ENCODE results near the gene CTAG1B.
"Not testable (repeated sequence)": the region's sequence is repeated elsewhere in the genome, so short reads cannot be mapped to it uniquely, and the experiment has no call there.

Gene CTAG1B

DNA sequence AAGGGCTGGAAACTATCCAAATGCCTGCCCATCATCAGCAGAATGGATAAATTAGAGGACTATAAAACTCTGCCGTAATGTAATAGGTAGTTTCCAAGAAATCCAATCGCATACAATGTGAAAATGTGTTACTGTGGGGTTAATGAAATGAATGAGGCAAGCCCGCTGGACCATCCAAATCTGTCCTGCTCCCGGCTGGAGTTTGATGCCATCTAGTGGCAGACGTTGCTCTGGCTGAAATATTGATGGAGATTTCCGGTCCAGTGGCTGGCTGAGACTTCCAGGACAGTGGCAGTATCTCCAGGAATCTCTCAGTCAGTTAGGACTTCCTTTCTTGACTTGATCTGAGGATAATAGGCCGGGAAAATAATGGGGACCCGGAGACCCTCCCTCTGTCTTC, 36.1 kb downstream of the CTAG1B start:
- not testable (repeated sequence) for DNase-seq

DNA sequence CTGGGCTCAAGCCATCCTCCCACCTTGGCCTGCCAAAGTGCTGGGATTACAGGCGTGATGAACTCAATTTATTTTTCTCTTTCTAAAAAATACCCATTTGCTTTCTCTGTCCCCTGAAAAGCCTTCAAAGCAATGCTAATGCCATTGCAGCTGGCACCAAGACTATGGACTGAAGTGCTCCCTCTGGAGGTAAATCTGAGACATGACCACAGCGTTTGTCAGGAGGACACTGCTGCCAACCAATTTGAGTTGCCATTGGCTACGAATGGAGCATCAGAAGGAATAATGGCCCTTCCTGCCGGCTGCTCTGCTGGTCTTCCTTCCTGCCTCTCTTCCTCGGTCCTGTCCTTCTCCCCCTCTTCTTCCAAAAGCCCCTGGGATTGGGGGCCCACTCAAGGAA, 44.0 kb downstream of the CTAG1B start:
- not testable (repeated sequence) for DNase-seq

DNA sequence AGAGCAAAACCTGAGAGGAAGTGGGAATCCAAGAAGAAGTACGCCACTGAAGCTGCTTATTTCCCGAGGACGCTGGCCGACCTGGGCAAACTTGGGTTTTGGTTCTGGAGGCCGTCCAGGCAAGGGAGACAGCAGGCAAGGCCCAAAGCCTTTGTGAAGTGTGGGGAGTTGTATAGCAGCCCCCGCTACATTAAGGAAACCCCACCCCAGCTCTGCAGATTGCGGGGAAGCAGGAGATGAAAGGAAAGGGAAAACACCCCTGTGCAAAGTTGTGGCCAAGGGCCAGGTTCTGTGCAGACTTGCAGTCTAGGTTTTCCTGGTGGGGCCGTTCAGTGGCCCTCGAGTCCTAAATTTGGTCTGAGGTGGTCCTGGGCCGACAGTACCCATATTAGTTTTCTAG, 46.0 kb downstream of the CTAG1B start:
- not testable (repeated sequence) for DNase-seq

DNA sequence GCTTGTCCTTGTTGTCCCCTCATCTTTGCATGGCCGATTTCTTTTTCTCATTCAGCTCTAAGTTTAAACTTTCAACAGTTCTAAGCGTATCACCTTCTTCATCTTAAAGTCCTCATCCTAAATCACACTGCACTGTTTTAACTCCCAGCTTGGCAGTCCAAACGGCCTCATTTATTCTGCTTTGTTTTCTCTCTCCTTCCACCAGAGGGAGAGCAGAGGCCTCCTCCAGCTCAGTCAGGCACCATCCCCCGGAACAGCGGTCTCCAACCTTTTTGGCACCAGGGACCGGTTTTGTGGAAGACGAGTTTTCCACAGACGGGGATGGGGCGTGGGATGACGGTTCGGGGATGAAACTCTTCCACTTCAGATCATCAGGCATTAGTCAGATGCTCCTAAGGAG, 48.7 kb downstream of the CTAG1B start:
- not testable (repeated sequence) for DNase-seq
